ENCODE results near the gene FNDC8. TPM values are rescaled to one million over a fixed set of nuclear protein-coding genes. Genes with fewer than 3 reads are reported as not detected.

Gene FNDC8
- total and polyA plus RNA-seq, 7 experiments from 2014 or later: not detected

DNA sequence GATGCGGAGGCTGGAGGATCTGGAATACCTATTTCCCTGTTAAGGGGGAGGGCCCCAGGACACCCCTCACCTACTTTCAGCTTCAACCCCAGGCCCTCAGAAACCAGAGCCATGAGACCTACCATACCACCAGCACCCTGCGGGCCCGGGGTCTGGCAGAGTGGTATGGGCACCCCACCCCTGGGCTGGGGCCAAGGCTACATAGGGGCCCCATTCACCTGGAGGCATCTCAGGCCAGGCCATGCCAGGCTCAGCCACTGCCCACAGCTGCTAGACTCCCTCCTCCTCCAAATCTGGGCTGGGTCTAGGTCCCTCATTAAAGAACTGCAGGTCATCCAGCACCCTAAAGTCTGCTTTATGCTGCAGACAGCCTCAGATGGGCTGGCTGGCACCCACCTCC, 9.0 kb downstream of the FNDC8 start:
- Histone ChIP-seq H3K27ac (ENCODE audit: low read depth, low read length) (no peak overlapping the region), H3K9me3 (ENCODE audit: control insufficient read depth in 2 of 3, low read length in 3 of 3) (no peaks in the 10 kb centered on the region), H3K4me3 (ENCODE audit: low read length) (no peak overlapping the region), H3K4me1 (ENCODE audit: control insufficient read depth in 2 of 2, insufficient read depth in 2 of 2, low read length in 2 of 2) (no peaks in the 10 kb centered on the region), H3K27me3 (ENCODE audit: control insufficient read depth in 2 of 2, insufficient read depth in 2 of 2, low read length in 2 of 2) (no peaks in the 10 kb centered on the region), H3K36me3 (ENCODE audit: control insufficient read depth in 2 of 3, insufficient read depth in 3 of 3, low read length in 3 of 3) (peaks cover 6 to 54% (median 11%) of the 10 kb centered on the region in 3 experiments)
- DNase-seq: no peak
- H3K27me3 Mint-ChIP-seq: no peaks in the 10 kb centered on the region
- H3K4me3 Mint-ChIP-seq: no peak overlapping the region
- ChIA-PET POLR2A (interaction anchor here (0.7 to 1.5 kb wide), 2 partner anchors 11 to 112 kb away, joined by 3 read pairs; partner anchors contain the start of gene SLFN5), CTCF (interaction anchor here (1.4 kb wide), 1 partner anchor 9 kb away, joined by 3 read pairs; no protein-coding TSS in a partner anchor)
- no peak for ATAC-seq
- no peaks in the 10 kb centered on the region for H3K9me3 Mint-ChIP-seq
- intact Hi-C loops (cut with micrococcal nuclease): no loop called here
- peaks cover 6 to 33% (median 9%) of the 10 kb centered on the region in 5 donors for H3K36me3 Mint-ChIP-seq
- H3K4me1 Mint-ChIP-seq: no peaks in the 10 kb centered on the region
- H3K27ac Mint-ChIP-seq: peak overlapping the region in 5 of 9 donors; percentile 23 to 71 (median 38)

DNA sequence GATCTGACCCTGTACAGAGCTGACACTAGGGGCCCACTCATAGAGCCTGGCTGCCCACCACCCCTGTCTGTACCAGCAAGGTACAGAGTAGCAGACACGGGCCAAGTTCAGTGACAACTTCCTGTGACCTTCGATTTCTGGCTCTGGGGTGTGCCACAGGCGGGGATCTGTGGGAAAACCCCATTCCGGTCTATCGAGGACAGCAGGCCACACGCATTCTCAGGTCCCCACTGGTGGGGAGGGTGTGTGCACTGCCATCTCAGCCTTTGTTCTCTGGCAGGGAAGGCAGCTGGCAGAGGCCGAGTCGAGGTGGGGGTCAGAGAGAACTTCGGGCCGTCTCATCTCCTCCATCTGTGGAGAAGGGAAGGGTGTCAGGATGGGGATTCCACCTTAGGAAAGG, 10.7 kb downstream of the FNDC8 start:
- Mint-ChIP-seq H3K27ac (peak overlapping the region in 1 of 9 donors; percentile 52), H3K36me3 (peaks cover 12 to 45% (median 14%) of the 10 kb centered on the region in 5 donors), H3K4me1 (no peaks in the 10 kb centered on the region), H3K9me3 (no peaks in the 10 kb centered on the region), H3K4me3 (no peak overlapping the region), H3K27me3 (no peaks in the 10 kb centered on the region)
- Histone ChIP-seq H3K27ac (ENCODE audit: low read depth, low read length) (no peak overlapping the region), H3K36me3 (ENCODE audit: control insufficient read depth in 2 of 3, insufficient read depth in 3 of 3, low read length in 3 of 3) (peaks cover 18 to 71% (median 22%) of the 10 kb centered on the region in 3 experiments), H3K9me3 (ENCODE audit: control insufficient read depth in 2 of 3, low read length in 3 of 3) (no peaks in the 10 kb centered on the region), H3K4me1 (ENCODE audit: control insufficient read depth in 2 of 2, insufficient read depth in 2 of 2, low read length in 2 of 2) (no peaks in the 10 kb centered on the region), H3K4me3 (ENCODE audit: low read length) (no peak overlapping the region), H3K27me3 (ENCODE audit: control insufficient read depth in 2 of 2, insufficient read depth in 2 of 2, low read length in 2 of 2) (no peaks in the 10 kb centered on the region)
- ChIA-PET POLR2A (no interaction called here), CTCF (no interaction called here)
- intact Hi-C loops (cut with micrococcal nuclease): no loop called here
- ATAC-seq (no peak), DNase-seq (no peak)

DNA sequence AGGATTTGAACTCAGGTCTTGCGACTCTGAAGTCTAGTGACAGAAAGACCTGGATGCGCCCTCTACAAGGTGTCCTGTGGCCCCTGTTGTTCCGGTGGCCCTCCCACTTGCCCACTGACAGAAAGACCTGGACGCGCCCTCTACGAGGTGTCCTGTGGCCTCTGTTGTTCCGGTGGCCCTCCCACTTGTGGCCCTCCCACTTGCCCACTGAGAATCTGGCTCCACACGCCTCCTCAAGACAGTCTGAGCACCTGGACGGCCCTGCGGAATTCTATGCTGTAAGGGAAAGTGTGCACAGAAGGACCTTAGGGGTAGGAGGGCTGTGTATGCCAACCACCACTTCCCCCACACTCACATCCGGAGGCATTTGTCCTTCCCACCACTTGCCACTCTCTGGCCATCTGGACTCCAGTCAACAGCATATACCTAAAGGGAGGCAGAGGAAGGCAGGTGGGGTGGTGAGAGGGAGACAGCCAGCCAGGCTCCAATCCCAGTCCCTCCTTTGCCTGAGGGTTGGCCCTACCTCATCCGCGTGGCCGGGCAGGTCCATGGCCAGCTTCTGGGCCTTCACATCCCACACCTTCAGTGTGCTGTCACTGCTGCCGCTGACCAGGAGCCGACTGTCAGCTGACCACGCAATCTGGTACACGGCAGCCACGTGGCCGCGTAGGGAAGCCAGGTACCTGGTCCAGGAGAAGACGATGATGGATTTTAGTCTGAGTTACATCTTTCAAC, 11.6 kb downstream of the FNDC8 start:
- H3K27ac Mint-ChIP-seq: peak overlapping the region in 2 of 9 donors; percentile 51 to 52

DNA sequence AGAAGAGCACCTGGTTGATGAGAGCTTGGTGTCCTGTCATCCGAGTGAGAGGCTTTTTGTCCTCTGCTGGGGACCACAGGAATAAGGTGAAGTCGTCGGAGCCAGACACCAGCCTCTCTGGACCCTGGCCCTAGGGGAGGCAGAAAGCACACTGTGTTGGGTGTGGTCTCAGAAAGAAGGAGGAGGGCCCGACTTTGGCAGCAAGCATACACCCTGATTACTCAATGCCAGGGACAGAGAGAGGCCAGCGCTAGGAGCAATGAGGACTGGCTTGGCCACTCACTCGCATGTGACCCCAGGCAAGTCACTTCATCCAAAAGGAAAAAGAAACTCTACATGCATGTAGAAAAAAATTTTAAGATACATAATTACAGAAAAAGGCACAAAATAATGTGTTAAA, 13.9 kb downstream of the FNDC8 start:
- Mint-ChIP-seq H3K36me3 (peaks cover 12 to 46% (median 17%) of the 10 kb centered on the region in 5 donors), H3K27ac (peak overlapping the region in 2 of 9 donors; percentile 33 to 63), H3K4me1 (peaks cover 0 to 5% (median 0%) of the 10 kb centered on the region in 7 donors), H3K9me3 (no peaks in the 10 kb centered on the region), H3K4me3 (no peak overlapping the region), H3K27me3 (no peaks in the 10 kb centered on the region)
- ChIA-PET CTCF (no interaction called here), POLR2A (interaction anchor here (0.7 to 1.2 kb wide), 2 partner anchors 42 to 106 kb away, joined by 3 to 4 read pairs; no protein-coding TSS in a partner anchor)
- no peaks in the 10 kb centered on the region for H3K4me1 ChIP-seq (ENCODE audit: control insufficient read depth in 2 of 2, insufficient read depth in 2 of 2, low read length in 2 of 2)
- peaks cover 22 to 96% (median 28%) of the 10 kb centered on the region in 3 experiments for H3K36me3 ChIP-seq (ENCODE audit: control insufficient read depth in 2 of 3, insufficient read depth in 3 of 3, low read length in 3 of 3)
- no peaks in the 10 kb centered on the region for H3K9me3 ChIP-seq (ENCODE audit: control insufficient read depth in 2 of 3, low read length in 3 of 3)
- intact Hi-C loops (cut with micrococcal nuclease): no loop called here
- no peak overlapping the region for H3K4me3 ChIP-seq (ENCODE audit: low read length)
- ATAC-seq (no peak), DNase-seq (no peak)
- H3K27ac ChIP-seq (ENCODE audit: low read depth, low read length): no peak overlapping the region
- no peaks in the 10 kb centered on the region for H3K27me3 ChIP-seq (ENCODE audit: control insufficient read depth in 2 of 2, insufficient read depth in 2 of 2, low read length in 2 of 2)

More for the DNA sequence above, 11.6 kb downstream of the FNDC8 start:
- no peak overlapping the region for H3K4me3 ChIP-seq (ENCODE audit: low read length)
- POLR2A ChIA-PET: interaction anchor here (1.2 kb wide), 1 partner anchor 81 kb away, joined by 6 read pairs; no protein-coding TSS in a partner anchor
- no peaks in the 10 kb centered on the region for H3K27me3 ChIP-seq (ENCODE audit: control insufficient read depth in 2 of 2, insufficient read depth in 2 of 2, low read length in 2 of 2)
- H3K4me1 ChIP-seq (ENCODE audit: control insufficient read depth in 2 of 2, insufficient read depth in 2 of 2, low read length in 2 of 2): no peaks in the 10 kb centered on the region
- H3K9me3 ChIP-seq (ENCODE audit: control insufficient read depth in 2 of 3, low read length in 3 of 3): no peaks in the 10 kb centered on the region
- H3K27me3 Mint-ChIP-seq: no peaks in the 10 kb centered on the region
- intact Hi-C loops (cut with micrococcal nuclease): no loop called here
- ATAC-seq (no peak), DNase-seq (no peak)
- H3K36me3 Mint-ChIP-seq: peaks cover 12 to 45% (median 14%) of the 10 kb centered on the region in 5 donors
- no peak overlapping the region for H3K4me3 Mint-ChIP-seq
- peaks cover 22 to 80% (median 26%) of the 10 kb centered on the region in 3 experiments for H3K36me3 ChIP-seq (ENCODE audit: control insufficient read depth in 2 of 3, insufficient read depth in 3 of 3, low read length in 3 of 3)
- CTCF ChIA-PET: no interaction called here
- no peaks in the 10 kb centered on the region for H3K9me3 Mint-ChIP-seq
- no peak overlapping the region for H3K27ac ChIP-seq (ENCODE audit: low read depth, low read length)
- no peaks in the 10 kb centered on the region for H3K4me1 Mint-ChIP-seq

DNA sequence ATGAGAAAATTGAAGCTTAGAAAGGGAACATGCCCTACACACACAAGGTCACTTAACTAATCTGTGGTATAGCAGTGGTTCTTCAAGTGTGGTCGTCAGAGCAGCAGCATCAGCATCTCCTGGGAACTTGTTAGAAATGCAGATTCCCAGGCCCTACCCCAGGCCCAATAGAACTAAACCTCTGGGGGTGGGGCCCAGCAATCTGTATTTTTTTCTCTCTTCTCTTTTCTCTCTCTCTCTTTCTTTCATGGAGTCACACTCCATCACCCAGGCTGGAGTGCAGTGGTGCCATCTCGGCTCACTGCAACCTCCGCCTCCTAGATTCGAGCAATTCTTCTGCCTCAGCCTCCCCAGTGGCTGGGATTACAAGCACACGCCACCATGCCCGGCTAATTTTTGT, 16.8 kb downstream of the FNDC8 start:
- no peak overlapping the region for H3K4me3 ChIP-seq (ENCODE audit: low read length)
- no peaks in the 10 kb centered on the region for H3K9me3 Mint-ChIP-seq
- H3K27me3 Mint-ChIP-seq: no peaks in the 10 kb centered on the region
- DNase-seq (no peak), ATAC-seq (no peak)
- POLR2A ChIA-PET: interaction anchor here (0.6 kb wide), 1 partner anchor 87 kb away, joined by 3 read pairs; no protein-coding TSS in a partner anchor
- H3K27me3 ChIP-seq (ENCODE audit: control insufficient read depth in 2 of 2, insufficient read depth in 2 of 2, low read length in 2 of 2): no peaks in the 10 kb centered on the region
- H3K27ac Mint-ChIP-seq: peak overlapping the region in 3 of 9 donors; percentile 16 to 43 (median 30)
- H3K4me1 Mint-ChIP-seq: peaks cover 3 to 23% (median 14%) of the 10 kb centered on the region in 7 donors
- peaks cover 12 to 35% (median 17%) of the 10 kb centered on the region in 5 donors for H3K36me3 Mint-ChIP-seq
- H3K36me3 ChIP-seq (ENCODE audit: control insufficient read depth in 2 of 3, insufficient read depth in 3 of 3, low read length in 3 of 3): peaks cover 22 to 73% (median 28%) of the 10 kb centered on the region in 3 experiments
- intact Hi-C loops (cut with micrococcal nuclease): no loop called here
- peaks cover 6 to 13% of the 10 kb centered on the region in 2 donors for H3K4me1 ChIP-seq (ENCODE audit: control insufficient read depth in 2 of 2, insufficient read depth in 2 of 2, low read length in 2 of 2)
- no peak overlapping the region for H3K27ac ChIP-seq (ENCODE audit: low read depth, low read length)
- no peak overlapping the region for H3K4me3 Mint-ChIP-seq
- no peaks in the 10 kb centered on the region for H3K9me3 ChIP-seq (ENCODE audit: control insufficient read depth in 2 of 3, low read length in 3 of 3)
- CTCF ChIA-PET: interaction anchor here (0.6 kb wide), 1 partner anchor 135 kb away, joined by 3 read pairs; no protein-coding TSS in a partner anchor

DNA sequence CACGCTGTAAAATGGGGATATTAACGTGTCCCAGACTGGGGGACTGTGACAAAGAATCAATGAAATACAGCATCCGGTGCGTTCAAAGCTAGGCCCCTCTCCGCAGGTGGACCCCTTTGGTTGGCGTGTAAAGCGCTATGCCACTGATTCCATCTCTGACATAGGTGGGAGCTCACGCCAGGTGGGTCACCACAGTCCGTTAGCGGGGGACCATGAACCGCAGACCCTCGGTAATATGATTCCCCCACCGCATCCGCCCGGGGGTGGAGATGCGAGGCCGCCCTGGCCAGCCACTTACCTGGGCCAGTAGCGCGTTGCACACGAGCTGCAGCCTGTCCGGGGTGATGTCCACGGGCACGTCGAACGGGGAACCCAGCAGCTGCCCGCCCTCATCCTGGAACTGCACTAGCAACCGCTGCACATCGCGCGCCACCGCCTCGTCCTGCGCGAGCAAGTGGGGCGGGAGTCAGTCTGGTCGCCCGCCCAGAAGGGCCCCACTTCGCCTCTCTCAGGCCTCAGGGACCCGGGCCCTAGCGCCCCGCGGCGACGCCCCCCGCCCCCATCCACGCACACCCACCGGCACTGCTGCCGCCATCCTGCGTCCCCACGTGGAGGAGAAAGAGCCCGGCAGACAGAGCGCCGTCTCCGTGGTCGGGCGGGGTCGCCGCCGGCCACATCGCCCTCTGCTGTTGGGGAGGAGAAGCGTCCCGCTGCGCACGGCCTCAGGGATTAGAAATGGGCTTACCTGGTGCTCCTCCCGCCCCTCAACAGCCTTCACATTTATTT, 20.5 kb downstream of the FNDC8 start, which contains the start of gene NLE1:
Gene NLE1, minus strand, starts transcription at position 623 of the 786 bp plus-strand sequence. Its CDS starts 28 bp downstream, at position 595.
- CTCF ChIA-PET: interaction anchor here (0.8 to 1.7 kb wide), 6 partner anchors 19 to 622 kb away, joined by 3 to 9 read pairs (median 3); no protein-coding TSS in a partner anchor
- intact Hi-C loops (cut with micrococcal nuclease): loop anchor here (1.0 to 10.0 kb wide), 11 partner anchors 19 to 603 kb away; partner anchors contain the start of genes PEX12 (in 2 of the 2), SLFN12 (in 1 of the 2) and SLFN5 (in 1 of the 2)
- no peaks in the 10 kb centered on the region for H3K9me3 Mint-ChIP-seq
- H3K27ac Mint-ChIP-seq: peak within 1 kb of the TSS; percentile 66 to 90 (median 87)
- peaks cover 0 to 6% (median 0%) of the 10 kb centered on the region in 5 donors for H3K36me3 Mint-ChIP-seq
- DNase-seq (peak; percentile 79 to 94 (median 89)), ATAC-seq (peak; percentile 100)
- H3K27me3 ChIP-seq (ENCODE audit: control insufficient read depth in 2 of 2, insufficient read depth in 2 of 2, low read length in 2 of 2): no peaks in the 10 kb centered on the region
- peaks cover 6 to 36% (median 6%) of the 10 kb centered on the region in 3 experiments for H3K36me3 ChIP-seq (ENCODE audit: control insufficient read depth in 2 of 3, insufficient read depth in 3 of 3, low read length in 3 of 3)
- peaks cover 7 to 30% (median 21%) of the 10 kb centered on the region in 7 donors for H3K4me1 Mint-ChIP-seq
- H3K4me1 ChIP-seq (ENCODE audit: control insufficient read depth in 2 of 2, insufficient read depth in 2 of 2, low read length in 2 of 2): peaks cover 6 to 13% of the 10 kb centered on the region in 2 donors
- H3K4me3 ChIP-seq (ENCODE audit: low read length): peak within 1 kb of the TSS; percentile 79
- H3K9me3 ChIP-seq (ENCODE audit: control insufficient read depth in 2 of 3, low read length in 3 of 3): no peaks in the 10 kb centered on the region
- H3K4me3 Mint-ChIP-seq: peak within 1 kb of the TSS; percentile 77 to 88 (median 86)
- no peaks in the 10 kb centered on the region for H3K27me3 Mint-ChIP-seq
- peak within 1 kb of the TSS; percentile 81 for H3K27ac ChIP-seq (ENCODE audit: low read depth, low read length)
- POLR2A ChIA-PET: interaction anchor here (0.5 to 3.2 kb wide), 15 partner anchors 11 to 602 kb away, joined by 3 to 35 read pairs (median 4); partner anchors contain the start of genes FNDC8, PEX12 and SLFN5
